Endothelial cell of umbilical vein (primary cell): Measurements from ENCODE around the gene IPO11.

Experiments used
- CTCF ChIP-seq, 2 donors: IDR thresholded peaks; 1 replicate in 1 of 2; 2 replicates in 1 of 2; pipeline ENCODE4 v1.5.1; 2011; ENCODE audit warnings: low read length in 2 of 2, mild to moderate bottlenecking in 2 of 2, moderate library complexity in 2 of 2, control low read depth in 1 of 2, inconsistent platforms in 1 of 2, low read depth in 1 of 2; ENCODE audit not compliant: insufficient read depth in 1 of 2; ENCODE audit errors: extremely low read depth in 1 of 2
- POLR2A ChIP-seq: IDR thresholded peaks from 2 replicates; pipeline ENCODE4 v1.6.1; 2012; ENCODE audit warnings: low read depth, mild to moderate bottlenecking, control low read depth, low read length

GRCh38 chr5:62522811-62523210, 110.2 kb downstream of the IPO11 start:
- no peak for TF ChIP-seq POLR2A
- no peak for TF ChIP-seq CTCF (IDR thresholded peaks at IDR 0.05; ENCODE audit: extremely low read depth in 1 of 2, insufficient read depth in 1 of 2, low read depth in 1 of 2, low read length in 2 of 2)
